ENCODE results near the gene CLEC11A.

- TF ChIP-seq, protein P1, sequence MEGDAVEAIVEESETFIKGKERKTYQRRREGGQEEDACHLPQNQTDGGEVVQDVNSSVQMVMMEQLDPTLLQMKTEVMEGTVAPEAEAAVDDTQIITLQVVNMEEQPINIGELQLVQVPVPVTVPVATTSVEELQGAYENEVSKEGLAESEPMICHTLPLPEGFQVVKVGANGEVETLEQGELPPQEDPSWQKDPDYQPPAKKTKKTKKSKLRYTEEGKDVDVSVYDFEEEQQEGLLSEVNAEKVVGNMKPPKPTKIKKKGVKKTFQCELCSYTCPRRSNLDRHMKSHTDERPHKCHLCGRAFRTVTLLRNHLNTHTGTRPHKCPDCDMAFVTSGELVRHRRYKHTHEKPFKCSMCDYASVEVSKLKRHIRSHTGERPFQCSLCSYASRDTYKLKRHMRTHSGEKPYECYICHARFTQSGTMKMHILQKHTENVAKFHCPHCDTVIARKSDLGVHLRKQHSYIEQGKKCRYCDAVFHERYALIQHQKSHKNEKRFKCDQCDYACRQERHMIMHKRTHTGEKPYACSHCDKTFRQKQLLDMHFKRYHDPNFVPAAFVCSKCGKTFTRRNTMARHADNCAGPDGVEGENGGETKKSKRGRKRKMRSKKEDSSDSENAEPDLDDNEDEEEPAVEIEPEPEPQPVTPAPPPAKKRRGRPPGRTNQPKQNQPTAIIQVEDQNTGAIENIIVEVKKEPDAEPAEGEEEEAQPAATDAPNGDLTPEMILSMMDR (conservative IDR thresholded peaks at IDR 0.05; ENCODE audit: low read depth, low read length) = no peak
- no peak for TF ChIP-seq EZH2 (IDR thresholded peaks at IDR 0.05; ENCODE audit: borderline replicate concordance, low read depth, low read length, poor library complexity, severe bottlenecking)
These were observed 45.1 kb downstream of the CLEC11A start for GRCh38 chr19:50768277-50768676.
